ENCODE data around the gene EPM2A.
"Not testable (repeated sequence)": the region's sequence is repeated elsewhere in the genome, so short reads cannot be mapped to it uniquely, and the experiment has no call there.

The EPM2A gene

GRCh38 chr6:145735356-145736165 lies at the start of gene EPM2A:
TSS of gene EPM2A (minus strand) at chr6:145735520. CDS start at chr6:145735498, 22 bp downstream.
- DNase-seq (ENCODE audit: low spot score): peak; percentile 77

GRCh38 chr6:145784683-145785082 lies 49.4 kb upstream of the EPM2A start:
- DNase-seq (ENCODE audit: low spot score): no peak

DNA sequence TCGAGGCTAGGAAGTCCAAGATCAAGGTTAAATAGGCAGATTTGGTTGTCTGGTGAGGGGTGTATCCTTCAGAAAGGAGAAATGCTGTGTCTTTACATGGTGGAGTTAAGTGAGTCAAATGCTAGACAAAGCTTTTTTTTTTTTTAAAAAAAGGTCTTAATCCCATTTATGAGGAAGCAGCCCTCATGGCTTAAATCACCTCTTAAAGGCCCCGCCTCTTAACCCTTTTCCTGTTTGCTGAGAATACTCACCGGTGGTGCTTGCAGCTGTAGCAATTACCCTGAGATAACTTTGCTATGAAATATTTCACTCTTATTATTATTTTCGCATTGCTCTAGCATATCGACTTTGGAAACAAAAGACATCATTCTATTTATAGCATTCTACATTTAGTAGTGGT lies 48.5 kb upstream of the EPM2A start:
- DNase-seq (ENCODE audit: low spot score): no peak

- no peak for DNase-seq (ENCODE audit: low spot score)
These were observed 37.5 kb upstream of the EPM2A start for GRCh38 chr6:145772846-145773245.

- DNase-seq (ENCODE audit: low spot score): no peak
These were observed 30.1 kb upstream of the EPM2A start for GRCh38 chr6:145765449-145765848.

GRCh38 chr6:145763742-145764141 lies 28.4 kb upstream of the EPM2A start:
- DNase-seq (ENCODE audit: low spot score): no peak

DNA sequence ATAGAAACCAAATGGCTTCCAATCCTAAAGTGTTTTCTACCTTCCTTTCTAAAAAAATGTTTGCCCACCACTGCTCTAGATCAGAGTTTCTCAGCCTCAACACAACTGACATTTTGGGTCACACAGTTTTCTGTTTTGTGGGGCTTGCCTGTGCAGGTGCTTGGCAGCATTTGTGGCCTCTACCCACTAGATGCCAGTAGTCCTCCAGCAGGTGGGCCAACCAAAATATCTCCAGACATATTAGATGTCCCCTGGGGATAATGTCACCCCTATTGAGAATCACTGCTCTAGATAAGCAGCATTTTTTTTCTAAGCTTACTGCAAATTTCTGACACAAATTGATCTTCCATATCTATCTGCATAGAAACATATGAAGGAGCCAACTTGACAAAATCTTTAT lies 26.3 kb upstream of the EPM2A start:
- DNase-seq (ENCODE audit: low spot score): no peak

DNA sequence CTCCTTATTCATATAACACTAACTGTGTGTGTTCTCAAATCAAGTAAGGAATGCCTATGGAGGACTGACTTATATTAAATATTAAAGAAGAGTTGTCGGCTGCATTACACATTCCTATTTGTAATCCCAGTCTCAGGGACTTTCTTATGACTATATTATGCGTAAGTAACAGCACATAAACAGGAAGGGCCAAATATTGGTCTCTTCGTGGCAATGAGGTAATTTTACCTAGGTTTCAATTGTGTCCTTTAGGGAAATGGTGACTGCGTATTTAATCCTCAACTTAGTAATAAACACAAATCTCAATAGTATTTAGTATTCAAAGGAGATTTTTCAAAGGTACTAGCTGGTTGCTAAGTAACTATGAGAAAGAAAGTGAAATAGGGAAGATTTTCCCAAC lies 22.8 kb upstream of the EPM2A start:
- DNase-seq (ENCODE audit: low spot score): no peak

- peak; percentile 11 for DNase-seq (ENCODE audit: low spot score)
These were observed 20.9 kb upstream of the EPM2A start for GRCh38 chr6:145756170-145756662.

- DNase-seq (ENCODE audit: low spot score): no peak
These were observed 20.4 kb upstream of the EPM2A start for GRCh38 chr6:145755682-145756081.

GRCh38 chr6:145752638-145753037 lies 17.3 kb upstream of the EPM2A start:
- no peak for DNase-seq (ENCODE audit: low spot score)

GRCh38 chr6:145749632-145750031 lies 14.3 kb upstream of the EPM2A start:
- DNase-seq (ENCODE audit: low spot score): peak; percentile 50

GRCh38 chr6:145745861-145746260 lies 10.5 kb upstream of the EPM2A start:
- no peak for DNase-seq (ENCODE audit: low spot score)

DNA sequence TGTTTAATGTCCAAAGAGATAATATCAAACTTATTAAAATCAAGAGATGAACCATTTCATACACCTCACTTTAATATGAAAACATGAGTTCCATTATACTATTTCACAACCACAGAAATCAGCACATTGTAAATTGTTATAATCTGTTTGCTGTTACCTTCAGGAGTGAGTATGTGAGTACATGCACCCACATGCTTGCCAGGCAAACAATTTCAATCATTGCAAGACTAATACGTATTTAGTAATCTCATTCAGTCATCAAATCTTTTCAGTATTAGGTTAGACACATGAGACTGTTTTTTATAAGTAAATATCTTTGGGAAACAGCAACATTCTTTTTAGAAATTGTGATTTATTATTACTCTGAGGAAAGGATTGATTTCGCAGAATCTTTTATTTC lies 9.3 kb upstream of the EPM2A start:
- DNase-seq (ENCODE audit: low spot score): no peak

- no peak for DNase-seq (ENCODE audit: low spot score)
These were observed 8.0 kb upstream of the EPM2A start for GRCh38 chr6:145743332-145743731.

DNA sequence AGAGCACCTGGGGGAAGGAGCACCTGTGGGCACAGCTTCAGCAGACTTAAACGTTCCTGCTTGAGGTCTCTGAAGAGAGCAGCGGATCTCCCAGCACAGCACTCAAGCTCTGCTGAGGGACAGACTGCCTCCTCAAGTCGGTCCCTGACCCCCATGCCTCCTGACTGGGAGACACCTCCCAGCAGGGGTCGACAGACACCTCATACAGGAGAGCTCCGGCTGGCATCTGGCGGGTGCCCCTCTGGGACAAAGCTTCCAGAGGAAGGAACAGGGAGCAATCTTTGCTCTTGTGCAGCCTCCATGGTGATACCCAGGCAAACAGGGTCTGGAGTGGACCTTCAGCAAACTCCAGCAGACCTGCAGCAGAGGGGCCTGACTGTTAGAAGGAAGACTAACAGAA lies 7.2 kb upstream of the EPM2A start:
- not testable (repeated sequence) for DNase-seq (ENCODE audit: low spot score)

DNA sequence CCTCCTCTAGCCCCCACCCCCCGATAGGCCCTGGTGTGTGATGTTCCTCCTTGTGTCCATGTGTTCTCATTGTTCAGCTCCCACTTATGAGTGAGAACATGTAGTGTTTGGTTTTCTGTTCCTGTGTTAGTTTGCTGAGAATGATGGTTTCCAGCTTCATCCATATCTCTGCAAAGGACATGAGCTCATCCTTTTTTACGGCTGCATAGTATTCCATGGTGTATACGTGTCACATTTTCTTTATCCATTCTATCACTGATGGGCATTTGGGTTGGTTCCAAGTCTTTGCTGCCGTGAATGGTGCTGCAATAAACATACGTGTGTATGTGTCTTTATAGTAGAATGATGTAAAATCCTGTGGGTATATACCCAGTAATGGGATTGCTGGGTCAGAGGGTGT lies 4.4 kb upstream of the EPM2A start:
- not testable (repeated sequence) for DNase-seq (ENCODE audit: low spot score)

DNA sequence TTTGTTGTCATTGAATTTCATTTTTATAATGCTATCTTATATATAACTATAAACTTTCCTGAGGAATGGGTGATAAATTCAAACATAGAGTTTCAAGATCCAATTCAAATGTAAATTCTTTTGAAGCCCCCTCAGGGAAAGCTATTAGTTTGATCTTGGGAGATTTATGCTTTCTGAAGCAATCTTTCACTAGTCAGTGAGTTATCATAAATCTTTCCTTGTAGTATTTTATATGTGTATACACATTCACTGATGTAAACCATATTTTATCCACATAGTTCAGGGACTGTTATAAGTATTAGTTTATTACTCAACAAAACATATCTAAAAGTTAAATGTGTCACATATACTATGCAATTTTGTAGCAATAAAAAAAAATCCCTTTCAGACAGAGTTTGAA lies 2.9 kb upstream of the EPM2A start:
- no peak for DNase-seq (ENCODE audit: low spot score)

- no peak for DNase-seq (ENCODE audit: low spot score)
These were observed 1.4 kb upstream of the EPM2A start for GRCh38 chr6:145736661-145737144.

GRCh38 chr6:145734486-145735355 lies 599 bp downstream of the EPM2A start:
- peak; percentile 76 for DNase-seq (ENCODE audit: low spot score)

- no peak for DNase-seq (ENCODE audit: low spot score)
These were observed 1.5 kb downstream of the EPM2A start for GRCh38 chr6:145733810-145734209.

- DNase-seq (ENCODE audit: low spot score): no peak
These were observed 2.1 kb downstream of the EPM2A start for GRCh38 chr6:145733207-145733606.

DNA sequence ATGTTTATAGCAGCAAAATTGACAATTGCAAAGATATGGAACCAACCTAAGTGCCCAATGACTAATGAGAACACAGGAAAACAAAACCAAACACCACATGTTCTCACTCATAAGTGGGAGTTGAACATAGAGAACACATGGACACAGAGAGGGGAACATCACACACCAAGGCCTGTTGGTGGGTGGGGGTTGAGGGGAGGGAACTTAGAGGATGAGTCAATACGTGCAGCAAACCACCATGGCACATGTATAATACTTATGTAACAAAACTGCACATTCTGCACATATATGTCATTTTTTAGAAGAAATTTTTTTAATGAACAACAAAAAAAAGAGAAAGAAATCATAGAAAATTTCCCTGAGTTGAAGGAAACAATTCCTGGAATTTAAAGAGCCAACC lies 3.9 kb downstream of the EPM2A start:
- no peak for DNase-seq (ENCODE audit: low spot score)

All from hepatic stellate cell (primary cell).